ENCODE measurements around the gene BABAM2. TPM values are rescaled to one million over a fixed set of nuclear protein-coding genes. Genes with fewer than 3 reads are reported as not detected.

The BABAM2 gene
- total and polyA plus RNA-seq, 4 donors = 9.9 to 17.0 (median 13.9) TPM

DNA sequence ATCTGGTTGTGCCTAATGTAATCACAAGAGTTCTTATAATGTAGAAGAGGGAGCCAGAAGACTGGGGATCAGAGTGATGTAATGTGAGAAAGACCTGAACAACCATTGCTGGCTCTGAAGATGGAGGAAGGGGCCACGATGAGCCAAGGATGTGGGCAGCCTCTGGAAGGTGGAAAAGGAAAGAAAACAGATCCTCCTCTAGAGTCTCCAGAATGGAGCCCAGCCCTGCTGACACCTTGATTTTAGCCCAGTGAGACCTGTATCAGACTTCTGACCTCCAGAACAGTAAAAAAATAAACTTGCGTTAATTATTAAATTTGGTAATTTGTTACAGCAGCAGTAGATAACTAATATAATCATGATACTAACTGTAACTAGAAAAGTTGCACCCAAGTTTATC lies 3.4 kb upstream of the BABAM2 start:
- Histone ChIP-seq H3K9me3 (ENCODE audit: control insufficient read depth in 4 of 4, low read length in 3 of 4) (no peaks in the 10 kb centered on the region), H3K36me3 (ENCODE audit: control insufficient read depth in 4 of 4, insufficient read depth in 3 of 4, low read depth in 1 of 4, low read length in 3 of 4) (no peaks in the 10 kb centered on the region), H3K27me3 (ENCODE audit: control insufficient read depth in 4 of 4, insufficient read depth in 4 of 4, low read length in 3 of 4) (no peaks in the 10 kb centered on the region), H3K9ac (ENCODE audit: low read depth in 1 of 2, low read length in 2 of 2) (no peak overlapping the region), H3K4me3 (ENCODE audit: low read depth in 1 of 3, low read length in 3 of 3) (no peak overlapping the region), H3K27ac (ENCODE audit: low read depth in 1 of 2, low read length in 2 of 2) (no peak overlapping the region), H3K4me1 (ENCODE audit: control insufficient read depth in 4 of 4, insufficient read depth in 4 of 4, low read length in 3 of 4) (peaks cover 4 to 27% (median 10%) of the 10 kb centered on the region in 4 donors)
- TF ChIP-seq RXRA (IDR thresholded peaks at IDR 0.05) (no peak), HNF4A (conservative IDR thresholded peaks at IDR 0.05) (no peak), TAF1 (conservative IDR thresholded peaks at IDR 0.05) (no peak), FOXA2 (IDR thresholded peaks at IDR 0.05) (no peak), YY1 (IDR thresholded peaks at IDR 0.05) (no peak), HNF4G (IDR thresholded peaks at IDR 0.05) (no peak), SP1 (IDR thresholded peaks at IDR 0.05) (no peak), GABPA (IDR thresholded peaks at IDR 0.05 in 1 of 2, conservative IDR thresholded peaks at IDR 0.05 in 1 of 2) (no peak), EGR1 (IDR thresholded peaks at IDR 0.05; ENCODE audit: low read depth in 2 of 2) (no peak)
- TF ChIP-seq, protein P1, sequence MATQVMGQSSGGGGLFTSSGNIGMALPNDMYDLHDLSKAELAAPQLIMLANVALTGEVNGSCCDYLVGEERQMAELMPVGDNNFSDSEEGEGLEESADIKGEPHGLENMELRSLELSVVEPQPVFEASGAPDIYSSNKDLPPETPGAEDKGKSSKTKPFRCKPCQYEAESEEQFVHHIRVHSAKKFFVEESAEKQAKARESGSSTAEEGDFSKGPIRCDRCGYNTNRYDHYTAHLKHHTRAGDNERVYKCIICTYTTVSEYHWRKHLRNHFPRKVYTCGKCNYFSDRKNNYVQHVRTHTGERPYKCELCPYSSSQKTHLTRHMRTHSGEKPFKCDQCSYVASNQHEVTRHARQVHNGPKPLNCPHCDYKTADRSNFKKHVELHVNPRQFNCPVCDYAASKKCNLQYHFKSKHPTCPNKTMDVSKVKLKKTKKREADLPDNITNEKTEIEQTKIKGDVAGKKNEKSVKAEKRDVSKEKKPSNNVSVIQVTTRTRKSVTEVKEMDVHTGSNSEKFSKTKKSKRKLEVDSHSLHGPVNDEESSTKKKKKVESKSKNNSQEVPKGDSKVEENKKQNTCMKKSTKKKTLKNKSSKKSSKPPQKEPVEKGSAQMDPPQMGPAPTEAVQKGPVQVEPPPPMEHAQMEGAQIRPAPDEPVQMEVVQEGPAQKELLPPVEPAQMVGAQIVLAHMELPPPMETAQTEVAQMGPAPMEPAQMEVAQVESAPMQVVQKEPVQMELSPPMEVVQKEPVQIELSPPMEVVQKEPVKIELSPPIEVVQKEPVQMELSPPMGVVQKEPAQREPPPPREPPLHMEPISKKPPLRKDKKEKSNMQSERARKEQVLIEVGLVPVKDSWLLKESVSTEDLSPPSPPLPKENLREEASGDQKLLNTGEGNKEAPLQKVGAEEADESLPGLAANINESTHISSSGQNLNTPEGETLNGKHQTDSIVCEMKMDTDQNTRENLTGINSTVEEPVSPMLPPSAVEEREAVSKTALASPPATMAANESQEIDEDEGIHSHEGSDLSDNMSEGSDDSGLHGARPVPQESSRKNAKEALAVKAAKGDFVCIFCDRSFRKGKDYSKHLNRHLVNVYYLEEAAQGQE (IDR thresholded peaks at IDR 0.05) = no peak
- TF ChIP-seq, protein P2, sequence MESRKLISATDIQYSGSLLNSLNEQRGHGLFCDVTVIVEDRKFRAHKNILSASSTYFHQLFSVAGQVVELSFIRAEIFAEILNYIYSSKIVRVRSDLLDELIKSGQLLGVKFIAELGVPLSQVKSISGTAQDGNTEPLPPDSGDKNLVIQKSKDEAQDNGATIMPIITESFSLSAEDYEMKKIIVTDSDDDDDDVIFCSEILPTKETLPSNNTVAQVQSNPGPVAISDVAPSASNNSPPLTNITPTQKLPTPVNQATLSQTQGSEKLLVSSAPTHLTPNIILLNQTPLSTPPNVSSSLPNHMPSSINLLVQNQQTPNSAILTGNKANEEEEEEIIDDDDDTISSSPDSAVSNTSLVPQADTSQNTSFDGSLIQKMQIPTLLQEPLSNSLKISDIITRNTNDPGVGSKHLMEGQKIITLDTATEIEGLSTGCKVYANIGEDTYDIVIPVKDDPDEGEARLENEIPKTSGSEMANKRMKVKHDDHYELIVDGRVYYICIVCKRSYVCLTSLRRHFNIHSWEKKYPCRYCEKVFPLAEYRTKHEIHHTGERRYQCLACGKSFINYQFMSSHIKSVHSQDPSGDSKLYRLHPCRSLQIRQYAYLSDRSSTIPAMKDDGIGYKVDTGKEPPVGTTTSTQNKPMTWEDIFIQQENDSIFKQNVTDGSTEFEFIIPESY (IDR thresholded peaks at IDR 0.05) = no peak
- WGBS = 81% methylated on average over 2 of the region's 2 CpGs
- no peak for DNase-seq (ENCODE audit: low spot score)

GRCh38 chr2:27887830-27888229 lies 2.7 kb upstream of the BABAM2 start:
- no peak overlapping the region for H3K27ac ChIP-seq (ENCODE audit: low read depth in 1 of 2, low read length in 2 of 2)

More at GRCh38 chr2:27887830-27888229, 2.7 kb upstream of the BABAM2 start:
- H3K36me3 ChIP-seq (ENCODE audit: control insufficient read depth in 4 of 4, insufficient read depth in 3 of 4, low read depth in 1 of 4, low read length in 3 of 4) = no peaks in the 10 kb centered on the region
- DNase-seq (ENCODE audit: low spot score) = no peak
- no peaks in the 10 kb centered on the region for H3K9me3 ChIP-seq (ENCODE audit: control insufficient read depth in 4 of 4, low read length in 3 of 4)
- TF ChIP-seq HNF4A (conservative IDR thresholded peaks at IDR 0.05) (no peak), HNF4G (IDR thresholded peaks at IDR 0.05) (no peak), GABPA (IDR thresholded peaks at IDR 0.05 in 1 of 2, conservative IDR thresholded peaks at IDR 0.05 in 1 of 2) (no peak), FOXA1 (IDR thresholded peaks at IDR 0.05) (no peak), SP1 (IDR thresholded peaks at IDR 0.05) (no peak), EGR1 (IDR thresholded peaks at IDR 0.05; ENCODE audit: low read depth in 2 of 2) (no peak), YY1 (IDR thresholded peaks at IDR 0.05) (no peak), FOXA2 (IDR thresholded peaks at IDR 0.05) (no peak), JUND (IDR thresholded peaks at IDR 0.05) (no peak), NR2F2 (IDR thresholded peaks at IDR 0.05) (no peak)
- TF ChIP-seq, protein P1 (IDR thresholded peaks at IDR 0.05) = no peak
- TF ChIP-seq, protein P3, sequence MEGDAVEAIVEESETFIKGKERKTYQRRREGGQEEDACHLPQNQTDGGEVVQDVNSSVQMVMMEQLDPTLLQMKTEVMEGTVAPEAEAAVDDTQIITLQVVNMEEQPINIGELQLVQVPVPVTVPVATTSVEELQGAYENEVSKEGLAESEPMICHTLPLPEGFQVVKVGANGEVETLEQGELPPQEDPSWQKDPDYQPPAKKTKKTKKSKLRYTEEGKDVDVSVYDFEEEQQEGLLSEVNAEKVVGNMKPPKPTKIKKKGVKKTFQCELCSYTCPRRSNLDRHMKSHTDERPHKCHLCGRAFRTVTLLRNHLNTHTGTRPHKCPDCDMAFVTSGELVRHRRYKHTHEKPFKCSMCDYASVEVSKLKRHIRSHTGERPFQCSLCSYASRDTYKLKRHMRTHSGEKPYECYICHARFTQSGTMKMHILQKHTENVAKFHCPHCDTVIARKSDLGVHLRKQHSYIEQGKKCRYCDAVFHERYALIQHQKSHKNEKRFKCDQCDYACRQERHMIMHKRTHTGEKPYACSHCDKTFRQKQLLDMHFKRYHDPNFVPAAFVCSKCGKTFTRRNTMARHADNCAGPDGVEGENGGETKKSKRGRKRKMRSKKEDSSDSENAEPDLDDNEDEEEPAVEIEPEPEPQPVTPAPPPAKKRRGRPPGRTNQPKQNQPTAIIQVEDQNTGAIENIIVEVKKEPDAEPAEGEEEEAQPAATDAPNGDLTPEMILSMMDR (IDR thresholded peaks at IDR 0.05; ENCODE audit: low read depth, low read length, missing input control) = no peak
- no peak overlapping the region for H3K9ac ChIP-seq (ENCODE audit: low read depth in 1 of 2, low read length in 2 of 2)
- H3K4me1 ChIP-seq (ENCODE audit: control insufficient read depth in 4 of 4, insufficient read depth in 4 of 4, low read length in 3 of 4) = peaks cover 4 to 27% (median 10%) of the 10 kb centered on the region in 4 donors
- no peak overlapping the region for H3K4me3 ChIP-seq (ENCODE audit: low read depth in 1 of 3, low read length in 3 of 3)
- 89% methylated on average over 3 of the region's 3 CpGs for WGBS
- H3K27me3 ChIP-seq (ENCODE audit: control insufficient read depth in 4 of 4, insufficient read depth in 4 of 4, low read length in 3 of 4) = no peaks in the 10 kb centered on the region

Measured in liver (tissue), 9 donors.